HL-60 (cell line): ENCODE data around the gene BAZ1A.

Source experiments
- GABPA ChIP-seq: IDR thresholded peaks from 2 replicates; pipeline ENCODE4 v1.6.1; 2012; ENCODE audit warnings: low read depth
- POLR2AphosphoS5 ChIP-seq: IDR thresholded peaks from 2 replicates; pipeline ENCODE4 v1.6.1; 2012; ENCODE audit warnings: low read depth
- REST ChIP-seq: IDR thresholded peaks from 2 replicates; pipeline ENCODE4 v1.6.1; 2012; ENCODE audit warnings: low read depth; ENCODE audit not compliant: insufficient replicate concordance
- SPI1 ChIP-seq: IDR thresholded peaks from 2 replicates; pipeline ENCODE4 v1.6.1; 2012; ENCODE audit warnings: low read depth, mild to moderate bottlenecking, borderline replicate concordance
- TF ChIP-seq, protein P1 (sequence below): IDR thresholded peaks from one replicate; pipeline ENCODE4 v1.5.1; 2011; ENCODE audit warnings: low read length, control low read depth, inconsistent platforms; ENCODE audit not compliant: insufficient read depth

GRCh38 chr14:34770901-34771300, 104.3 kb downstream of the BAZ1A start:
- TF ChIP-seq REST (no peak), GABPA (no peak), POLR2AphosphoS5 (no peak), SPI1 (no peak)
- TF ChIP-seq, protein P1, sequence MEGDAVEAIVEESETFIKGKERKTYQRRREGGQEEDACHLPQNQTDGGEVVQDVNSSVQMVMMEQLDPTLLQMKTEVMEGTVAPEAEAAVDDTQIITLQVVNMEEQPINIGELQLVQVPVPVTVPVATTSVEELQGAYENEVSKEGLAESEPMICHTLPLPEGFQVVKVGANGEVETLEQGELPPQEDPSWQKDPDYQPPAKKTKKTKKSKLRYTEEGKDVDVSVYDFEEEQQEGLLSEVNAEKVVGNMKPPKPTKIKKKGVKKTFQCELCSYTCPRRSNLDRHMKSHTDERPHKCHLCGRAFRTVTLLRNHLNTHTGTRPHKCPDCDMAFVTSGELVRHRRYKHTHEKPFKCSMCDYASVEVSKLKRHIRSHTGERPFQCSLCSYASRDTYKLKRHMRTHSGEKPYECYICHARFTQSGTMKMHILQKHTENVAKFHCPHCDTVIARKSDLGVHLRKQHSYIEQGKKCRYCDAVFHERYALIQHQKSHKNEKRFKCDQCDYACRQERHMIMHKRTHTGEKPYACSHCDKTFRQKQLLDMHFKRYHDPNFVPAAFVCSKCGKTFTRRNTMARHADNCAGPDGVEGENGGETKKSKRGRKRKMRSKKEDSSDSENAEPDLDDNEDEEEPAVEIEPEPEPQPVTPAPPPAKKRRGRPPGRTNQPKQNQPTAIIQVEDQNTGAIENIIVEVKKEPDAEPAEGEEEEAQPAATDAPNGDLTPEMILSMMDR = no peak
